ENCODE measurements around the gene PAFAH2.

PAFAH2 gene

GRCh38 chr1:25997828-25998761 is at the start of gene PAFAH2:
PAFAH2 (minus strand) TSS chr1:25998063; CDS start chr1:25990816, 7,247 bp downstream.
- intact Hi-C loops (cut with DNase I): loop anchor here (1.0 to 5.0 kb wide), 2 partner anchors 103 to 176 kb away; no protein-coding TSS in a partner anchor
- peak; percentile 93 to 99 (median 97) for DNase-seq

DNA sequence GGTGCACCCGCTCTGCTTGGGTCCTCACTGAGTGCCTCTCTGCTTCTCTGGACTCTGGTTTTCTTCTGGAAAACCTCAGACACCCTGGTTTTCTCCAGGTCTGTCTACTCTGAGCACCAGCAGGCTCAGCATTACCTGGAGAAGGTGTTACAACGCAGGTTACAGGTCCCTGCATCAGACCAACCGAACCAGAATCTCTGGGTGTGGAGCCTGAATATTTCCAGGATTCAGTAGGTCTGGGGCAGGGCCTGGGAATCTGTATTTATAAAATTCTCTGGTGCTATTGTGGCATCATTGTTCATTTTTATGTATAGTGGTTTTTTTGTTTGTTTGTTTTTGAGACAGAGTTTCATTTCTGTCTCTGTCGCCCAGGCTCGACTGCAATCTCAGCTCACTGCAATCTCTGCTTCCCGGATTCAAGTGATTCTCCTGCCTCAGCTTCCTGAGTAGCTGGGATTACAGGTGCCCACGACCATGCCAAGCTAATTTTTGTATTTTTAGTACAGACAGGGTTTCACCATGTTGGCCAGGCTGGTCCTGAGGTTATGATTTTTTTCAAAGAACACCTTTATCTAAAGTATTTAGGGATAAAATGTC is 49.5 kb upstream of the PAFAH2 start:
- no peak for DNase-seq
- intact Hi-C loops (cut with DNase I): no loop called here

GRCh38 chr1:26046246-26047095 is 48.6 kb upstream of the PAFAH2 start:
- no peak for DNase-seq
- intact Hi-C loops (cut with DNase I): no loop called here

DNA sequence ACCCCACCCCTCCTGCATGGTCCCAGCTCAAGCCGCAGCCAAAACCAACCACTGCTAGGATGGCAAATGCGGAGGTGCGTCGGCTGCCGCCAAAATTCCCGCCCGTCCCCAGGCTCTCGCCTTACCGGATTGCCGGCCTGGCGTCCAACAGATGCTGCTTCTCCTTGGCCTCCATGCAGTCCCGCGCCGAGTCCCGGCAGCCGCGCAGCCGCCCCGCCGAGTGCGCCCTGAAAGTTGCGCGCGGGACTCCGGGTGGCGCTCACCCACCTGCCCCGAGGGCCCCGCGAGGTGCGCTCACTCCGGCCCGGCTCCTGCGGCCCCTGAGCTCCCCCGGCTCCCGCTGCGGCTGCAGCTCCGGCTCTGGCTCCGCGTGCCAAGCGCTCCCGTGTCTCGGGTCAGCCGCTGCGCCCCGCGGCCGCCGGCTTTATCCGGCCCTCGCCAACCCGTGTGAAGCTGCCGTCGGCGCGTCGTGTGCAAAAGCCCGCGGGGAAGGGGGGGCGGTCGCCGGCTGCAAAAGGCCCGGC is 47.9 kb upstream of the PAFAH2 start, which contains the start of gene SLC30A2:
SLC30A2 (minus strand) TSS at position 397 of the 524 bp plus-strand sequence; CDS start at position 175, 222 bp downstream.
- DNase-seq: no peak
- intact Hi-C loops (cut with DNase I): no loop called here

DNA sequence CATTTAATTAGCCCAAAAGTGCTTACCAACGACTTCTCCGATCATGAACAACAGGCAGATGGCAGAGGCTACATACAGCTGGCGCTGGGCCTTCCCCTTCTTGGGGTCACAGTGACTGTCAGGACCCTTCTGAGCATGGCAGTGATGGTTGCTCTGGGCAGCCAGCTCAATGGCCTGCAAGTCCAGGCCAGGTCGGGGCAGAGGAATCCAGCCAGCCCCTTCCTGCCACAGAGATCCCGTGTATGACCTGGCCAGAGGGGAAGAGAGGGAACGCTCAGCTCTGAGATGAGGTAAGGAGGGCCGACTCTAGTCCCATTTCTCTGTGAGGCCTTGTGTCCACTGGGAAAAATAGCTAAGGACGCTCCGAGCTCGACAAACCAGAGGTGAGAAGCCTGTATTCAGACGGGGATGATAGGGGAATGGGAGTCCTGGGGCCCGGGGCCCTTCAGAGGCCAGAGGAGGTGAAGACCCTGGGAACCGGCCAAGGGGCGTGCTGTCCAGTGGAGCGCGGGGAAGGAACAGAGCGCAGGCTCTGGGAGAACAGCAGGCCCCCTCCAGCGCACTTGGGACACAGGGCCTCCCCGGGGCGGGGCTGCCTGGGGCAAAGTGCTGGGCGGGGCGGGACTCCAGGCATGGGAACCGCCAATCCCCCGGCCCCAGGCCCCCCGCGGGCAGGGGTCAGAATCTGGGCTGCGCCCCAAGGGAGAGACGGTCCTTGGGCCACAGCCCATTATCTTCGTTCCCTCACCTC is 47.3 kb upstream of the PAFAH2 start:
- no peak for DNase-seq
- intact Hi-C loops (cut with DNase I): no loop called here

DNA sequence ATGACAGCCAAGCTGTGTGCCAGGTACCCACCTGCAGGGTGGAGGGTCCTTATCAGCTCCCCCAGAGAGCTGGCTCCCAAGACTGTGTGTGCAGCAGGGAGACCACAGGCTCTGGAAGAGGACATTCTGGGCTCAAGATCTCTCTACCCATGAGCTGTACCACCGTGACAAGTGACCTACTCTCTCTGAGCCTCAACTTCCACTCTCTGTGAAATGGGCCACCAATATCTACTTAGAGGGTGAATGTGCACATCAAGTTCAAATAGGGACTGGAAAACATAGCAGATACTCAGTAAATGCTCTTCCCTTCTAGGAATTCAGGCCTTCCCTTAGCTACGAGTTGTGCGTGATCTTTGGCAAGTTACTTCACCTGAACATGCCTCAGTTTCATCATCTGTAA is 46.6 kb upstream of the PAFAH2 start:
- no peak for DNase-seq
- intact Hi-C loops (cut with DNase I): no loop called here

DNA sequence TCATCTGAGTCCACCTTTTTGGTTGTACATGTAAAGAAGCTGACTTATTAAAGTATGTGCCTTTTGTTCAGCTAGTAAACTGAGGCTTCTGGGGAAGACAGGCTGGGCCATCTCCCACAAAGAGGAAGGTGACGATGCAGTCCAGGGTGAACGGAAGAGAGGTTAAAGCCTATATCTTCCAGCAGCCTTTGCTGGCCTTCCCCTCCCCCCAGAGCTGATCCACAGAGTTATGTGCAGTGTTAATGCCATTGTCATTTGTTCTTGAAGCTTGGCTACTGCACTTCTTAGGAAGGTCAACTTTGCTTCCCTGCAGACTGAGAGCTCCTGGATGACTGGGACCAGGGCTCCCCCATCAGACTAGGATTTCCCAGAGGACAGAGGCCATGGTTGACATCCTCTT is 45.9 kb upstream of the PAFAH2 start:
- intact Hi-C loops (cut with DNase I): no loop called here
- DNase-seq: no peak

DNA sequence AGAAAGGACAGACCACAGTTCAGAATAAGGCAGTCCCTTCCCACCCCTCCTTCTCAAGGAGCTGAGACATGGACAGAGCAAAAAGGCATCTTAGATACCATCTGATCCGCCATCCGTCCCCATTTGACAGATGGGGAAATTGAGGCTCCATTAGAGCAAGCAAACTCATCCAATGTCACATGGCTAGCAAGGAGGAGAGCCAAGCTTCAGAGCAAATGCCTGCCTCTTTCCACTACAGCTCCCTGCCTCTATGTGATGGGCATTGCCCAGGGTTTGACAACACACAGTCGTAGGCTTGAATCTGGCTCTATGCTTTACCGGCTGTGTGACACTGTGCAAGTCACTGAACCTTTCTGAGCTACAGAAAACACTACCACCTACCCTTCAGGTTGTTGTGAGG is 44.1 kb upstream of the PAFAH2 start:
- no peak for DNase-seq
- intact Hi-C loops (cut with DNase I): no loop called here

DNA sequence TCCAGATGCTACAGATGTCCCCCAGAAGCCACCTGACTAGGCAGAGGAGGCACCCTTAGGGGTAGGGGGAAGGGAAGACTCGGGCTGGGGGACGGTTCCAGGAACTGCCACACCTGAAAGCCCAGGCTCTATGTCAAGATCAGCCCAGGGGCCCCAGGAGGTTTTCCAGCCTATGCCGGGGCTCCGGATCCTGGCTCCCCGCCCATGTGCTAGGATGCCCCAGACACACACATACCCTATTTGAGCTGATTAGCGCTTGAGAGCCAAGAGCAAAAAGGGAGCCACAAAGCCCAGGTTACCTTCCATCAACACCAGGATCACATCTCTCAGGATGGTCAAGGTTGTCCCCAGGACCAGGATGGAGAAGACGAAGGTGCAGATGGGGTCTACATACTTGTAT is 43.5 kb upstream of the PAFAH2 start:
- no peak for DNase-seq
- intact Hi-C loops (cut with DNase I): no loop called here

DNA sequence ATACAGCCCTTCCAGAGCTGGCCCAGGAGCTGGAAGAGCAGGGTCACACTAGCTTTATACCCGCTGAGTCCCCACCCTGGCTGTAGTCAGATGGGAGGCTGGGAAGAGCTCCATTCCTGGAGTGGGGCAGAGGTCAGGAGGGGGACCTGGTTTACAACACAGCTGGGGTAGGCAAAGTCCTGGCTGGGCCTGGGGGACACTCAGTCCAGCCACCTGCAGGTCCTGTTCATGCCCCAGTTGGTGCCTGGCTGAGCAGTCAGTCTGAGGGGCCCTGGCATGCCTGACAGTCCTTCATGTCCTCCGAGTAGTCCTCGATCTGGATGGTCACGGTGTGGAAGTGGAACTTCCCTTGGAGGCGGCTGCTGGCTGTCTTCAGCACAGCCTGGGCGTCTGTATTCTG is 41.0 kb upstream of the PAFAH2 start:
- DNase-seq: no peak
- intact Hi-C loops (cut with DNase I): loop anchor here (5.0 kb wide), 2 partner anchors 63 to 108 kb away; no protein-coding TSS in a partner anchor

GRCh38 chr1:26038477-26038876 is 40.6 kb upstream of the PAFAH2 start:
- no peak for DNase-seq
- intact Hi-C loops (cut with DNase I): loop anchor here (5.0 kb wide), 2 partner anchors 64 to 109 kb away; no protein-coding TSS in a partner anchor

DNA sequence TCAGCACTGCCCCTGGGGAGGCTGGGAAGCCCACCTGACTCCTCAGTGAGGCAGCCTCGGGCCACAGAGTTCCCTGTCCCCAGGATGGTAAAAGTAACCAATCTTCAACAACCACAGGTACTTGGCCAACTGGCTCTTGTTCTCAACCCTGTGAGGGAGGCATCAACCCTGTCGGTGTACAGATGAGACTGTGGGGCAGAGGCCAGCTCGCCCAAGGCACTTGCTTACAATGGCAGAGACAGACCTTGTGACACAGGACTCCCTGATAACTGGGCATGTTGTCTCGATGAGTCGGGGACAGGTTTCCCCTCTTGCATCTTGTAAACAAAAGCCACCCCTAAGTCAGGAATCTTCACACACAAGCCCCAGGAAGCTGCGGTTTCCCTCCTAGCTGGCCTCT is 40.0 kb upstream of the PAFAH2 start:
- intact Hi-C loops (cut with DNase I): loop anchor here (5.0 kb wide), 2 partner anchors 64 to 109 kb away; no protein-coding TSS in a partner anchor
- DNase-seq: no peak

- intact Hi-C loops (cut with DNase I): loop anchor here (5.0 kb wide), 2 partner anchors 65 to 110 kb away; no protein-coding TSS in a partner anchor
Observed at GRCh38 chr1:26036756-26037281, 39.0 kb upstream of the PAFAH2 start.

GRCh38 chr1:26035959-26036755 is 38.3 kb upstream of the PAFAH2 start:
- peak; percentile 67 to 94 (median 86) for DNase-seq
- intact Hi-C loops (cut with DNase I): loop anchor here (5.0 kb wide), 2 partner anchors 66 to 111 kb away; no protein-coding TSS in a partner anchor

More at GRCh38 chr1:26036756-26037281, 39.0 kb upstream of the PAFAH2 start:
- DNase-seq: no peak

DNA sequence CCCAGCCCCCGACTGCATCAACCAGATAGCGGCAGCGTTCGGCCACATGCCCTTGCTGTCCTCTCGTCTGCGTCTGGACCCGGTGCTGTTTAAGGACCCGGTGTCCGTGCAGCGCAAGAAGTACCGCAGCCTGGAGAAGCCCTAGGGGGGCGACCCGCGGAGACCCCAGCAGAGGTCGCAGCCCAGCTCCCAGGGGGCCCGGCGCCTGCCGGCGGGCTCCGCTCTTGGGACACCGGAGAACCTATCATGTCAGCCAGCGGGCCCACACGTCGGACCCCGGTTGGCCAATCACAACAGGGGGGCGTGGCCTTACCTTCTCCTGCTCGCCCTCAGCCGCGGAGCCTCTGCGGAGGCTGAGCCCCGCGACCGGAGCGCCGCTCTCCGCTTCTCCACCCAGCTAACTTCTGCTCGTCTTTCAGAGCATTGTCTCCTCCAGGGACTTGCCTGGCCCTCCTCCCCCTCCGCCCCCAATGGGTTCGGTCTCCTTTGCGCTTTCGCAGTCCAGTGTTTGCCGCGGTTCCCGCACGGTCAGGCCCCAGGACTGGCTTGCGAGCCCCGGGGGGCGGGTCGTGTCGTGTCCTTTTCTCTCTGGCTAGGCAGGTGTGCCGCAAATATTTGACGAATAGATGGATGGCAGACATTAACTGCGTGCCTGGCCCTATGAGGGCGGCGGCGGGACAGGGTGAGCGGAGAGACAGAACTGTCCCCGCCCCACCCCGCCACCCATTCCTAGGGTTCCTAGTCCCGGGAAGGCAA is 37.5 kb upstream of the PAFAH2 start:
- peak; percentile 94 to 98 (median 97) for DNase-seq
- intact Hi-C loops (cut with DNase I): loop anchor here (5.0 kb wide), 2 partner anchors 67 to 112 kb away; no protein-coding TSS in a partner anchor

Data from head of caudate nucleus (tissue), 42 donors.